Tibial nerve (tissue), 4 donors: Measurements from ENCODE around the gene ACTRT3.

Source experiments
- EP300 ChIP-seq, 2 donors: sonication (generic); formaldehyde crosslinking; IDR thresholded peaks; one replicate each; pipeline ENCODE4 v1.6.1; 2017; ENCODE audit warnings: antibody characterized with exemption in 2 of 2, mild to moderate bottlenecking in 1 of 2
- POLR2A ChIP-seq, 2 donors: fragments of 450-650 bp; IDR thresholded peaks; one replicate each; pipeline ENCODE4 v1.6.1; 2017; ENCODE audit warnings: antibody characterized with exemption in 2 of 2, mild to moderate bottlenecking in 2 of 2, moderate library complexity in 2 of 2
- TF ChIP-seq, protein P1 (sequence below), 5 experiments: fragments of 200-600 bp in 3 of 5; fragments of 450-650 bp in 2 of 5; sonication (generic) in 3 of 5; IDR thresholded peaks; one replicate each; pipeline ENCODE4 v1.5.1; 2016 to 2019; ENCODE audit warnings: antibody characterized with exemption in 5 of 5, mild to moderate bottlenecking in 3 of 5, moderate library complexity in 2 of 5

DNA sequence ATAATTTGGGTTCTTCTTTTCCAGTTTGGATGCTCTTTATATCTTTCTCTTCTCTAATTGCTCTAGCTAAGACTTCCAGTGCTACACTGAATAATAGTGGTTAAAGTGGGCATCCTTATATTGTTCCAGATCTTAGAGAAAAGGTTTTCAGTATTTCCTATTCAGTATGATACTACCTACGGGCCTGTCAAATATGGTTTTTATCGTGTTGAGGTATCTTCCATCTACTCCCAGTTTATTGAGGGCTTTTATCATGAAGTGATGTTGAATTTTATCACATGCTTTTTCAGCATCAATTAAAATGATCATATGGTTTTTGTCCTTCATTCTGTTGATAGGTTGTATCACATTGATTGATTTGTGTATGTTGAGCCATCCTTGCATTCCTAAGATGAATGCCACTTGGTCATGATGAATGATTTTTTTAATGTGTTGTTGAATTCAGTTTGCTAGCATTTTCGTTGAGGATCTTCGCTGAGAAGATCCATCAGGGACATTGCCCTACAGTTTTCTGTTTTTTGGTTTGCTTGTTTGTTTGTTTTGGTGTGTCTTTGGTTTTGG is 46.3 kb upstream of the ACTRT3 start:
- TF ChIP-seq, protein P1, sequence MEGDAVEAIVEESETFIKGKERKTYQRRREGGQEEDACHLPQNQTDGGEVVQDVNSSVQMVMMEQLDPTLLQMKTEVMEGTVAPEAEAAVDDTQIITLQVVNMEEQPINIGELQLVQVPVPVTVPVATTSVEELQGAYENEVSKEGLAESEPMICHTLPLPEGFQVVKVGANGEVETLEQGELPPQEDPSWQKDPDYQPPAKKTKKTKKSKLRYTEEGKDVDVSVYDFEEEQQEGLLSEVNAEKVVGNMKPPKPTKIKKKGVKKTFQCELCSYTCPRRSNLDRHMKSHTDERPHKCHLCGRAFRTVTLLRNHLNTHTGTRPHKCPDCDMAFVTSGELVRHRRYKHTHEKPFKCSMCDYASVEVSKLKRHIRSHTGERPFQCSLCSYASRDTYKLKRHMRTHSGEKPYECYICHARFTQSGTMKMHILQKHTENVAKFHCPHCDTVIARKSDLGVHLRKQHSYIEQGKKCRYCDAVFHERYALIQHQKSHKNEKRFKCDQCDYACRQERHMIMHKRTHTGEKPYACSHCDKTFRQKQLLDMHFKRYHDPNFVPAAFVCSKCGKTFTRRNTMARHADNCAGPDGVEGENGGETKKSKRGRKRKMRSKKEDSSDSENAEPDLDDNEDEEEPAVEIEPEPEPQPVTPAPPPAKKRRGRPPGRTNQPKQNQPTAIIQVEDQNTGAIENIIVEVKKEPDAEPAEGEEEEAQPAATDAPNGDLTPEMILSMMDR (IDR thresholded peaks at IDR 0.05) = no peak
- no peak for TF ChIP-seq POLR2A (IDR thresholded peaks at IDR 0.05)
- no peak for TF ChIP-seq EP300 (IDR thresholded peaks at IDR 0.05)
